ENCODE measurements around the gene FAM90A1.
"Not testable (repeated sequence)": the region's sequence is repeated elsewhere in the genome, so short reads cannot be mapped to it uniquely, and the experiment has no call there.

Gene FAM90A1

DNA sequence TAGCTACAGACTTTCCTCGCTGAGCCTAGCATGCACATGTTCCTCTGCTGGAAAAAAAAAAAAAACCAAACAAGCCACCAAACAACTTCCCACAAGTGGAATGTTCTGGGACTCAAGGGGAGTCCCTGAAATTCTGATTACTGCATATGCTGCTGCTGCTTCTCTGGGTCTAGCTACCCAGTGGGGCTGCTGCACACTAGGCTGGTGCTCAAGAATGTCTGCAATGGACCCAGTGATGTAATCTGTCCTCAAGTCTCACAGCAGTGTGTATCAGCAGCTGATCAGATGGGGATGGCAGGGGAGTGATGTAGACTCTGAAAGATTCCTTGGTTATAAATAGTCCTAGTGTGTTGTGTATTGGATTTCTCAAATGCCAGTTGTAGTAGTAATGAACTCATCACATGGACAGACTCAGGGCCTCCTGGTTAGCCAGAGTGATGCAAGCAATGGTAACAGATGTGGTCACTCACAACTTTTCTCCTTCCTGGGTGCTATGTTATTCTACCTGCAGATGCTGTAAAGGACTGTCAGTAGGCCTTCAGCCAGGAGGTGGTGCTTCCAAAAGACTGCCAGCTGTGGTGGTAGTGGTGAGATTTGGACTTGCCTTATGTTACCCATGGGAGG lies 29.6 kb downstream of the FAM90A1 start:
- not testable (repeated sequence) for H4K20me1 ChIP-seq (ENCODE audit: insufficient read depth, low read length); DNase-seq; H2AFZ ChIP-seq (ENCODE audit: low read depth, low read length); H3K27ac ChIP-seq (ENCODE audit: low read length); H3K36me3 ChIP-seq (ENCODE audit: insufficient read depth, low read length); H3K4me1 ChIP-seq (ENCODE audit: insufficient read depth, low read length); ATAC-seq (ENCODE audit: insufficient read depth, low read depth); H3K27me3 ChIP-seq (ENCODE audit: insufficient read depth, low read length, poor library complexity); H3K9me3 ChIP-seq (ENCODE audit: insufficient read depth, low read length, severe bottlenecking); H3K79me2 ChIP-seq (ENCODE audit: insufficient read depth, low read length); H3K4me3 ChIP-seq (ENCODE audit: low read depth in 1 of 2, low read length in 2 of 2); H3K4me2 ChIP-seq (ENCODE audit: insufficient read depth, low read length); H3K9ac ChIP-seq (ENCODE audit: low read depth, low read length)

DNA sequence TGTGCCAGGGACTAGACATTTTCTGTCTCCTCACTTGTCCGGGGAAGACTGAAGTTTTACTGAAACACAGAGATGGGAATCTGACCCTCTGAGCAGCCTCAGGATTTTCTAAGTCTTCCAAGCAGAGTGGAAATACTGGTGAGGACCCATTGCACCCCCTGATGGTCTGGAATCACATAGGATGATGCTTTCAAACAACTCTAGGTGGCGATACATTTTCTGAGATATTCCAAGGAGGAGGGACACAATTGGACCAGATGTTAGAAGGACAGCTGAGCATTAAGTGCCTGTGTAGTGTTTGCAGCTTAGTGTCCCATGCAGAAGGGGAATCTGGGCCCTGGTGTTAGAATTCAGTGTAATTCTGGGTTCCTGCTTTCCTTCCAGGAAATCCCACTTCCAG lies 39.3 kb downstream of the FAM90A1 start:
- not testable (repeated sequence) for H3K27ac ChIP-seq (ENCODE audit: low read length); H3K27me3 ChIP-seq (ENCODE audit: insufficient read depth, low read length, poor library complexity); H2AFZ ChIP-seq (ENCODE audit: low read depth, low read length); H3K79me2 ChIP-seq (ENCODE audit: insufficient read depth, low read length); H3K9ac ChIP-seq (ENCODE audit: low read depth, low read length); H4K20me1 ChIP-seq (ENCODE audit: insufficient read depth, low read length); H3K4me3 ChIP-seq (ENCODE audit: low read depth in 1 of 2, low read length in 2 of 2); DNase-seq; H3K36me3 ChIP-seq (ENCODE audit: insufficient read depth, low read length); ATAC-seq (ENCODE audit: insufficient read depth, low read depth); H3K4me2 ChIP-seq (ENCODE audit: insufficient read depth, low read length); H3K9me3 ChIP-seq (ENCODE audit: insufficient read depth, low read length, severe bottlenecking); H3K4me1 ChIP-seq (ENCODE audit: insufficient read depth, low read length)

GRCh38 chr12:8184206-8184605 lies 43.2 kb downstream of the FAM90A1 start:
- H3K27me3 ChIP-seq (ENCODE audit: insufficient read depth, low read length, poor library complexity); H2AFZ ChIP-seq (ENCODE audit: low read depth, low read length); H4K20me1 ChIP-seq (ENCODE audit: insufficient read depth, low read length); H3K79me2 ChIP-seq (ENCODE audit: insufficient read depth, low read length); DNase-seq; H3K4me3 ChIP-seq (ENCODE audit: low read depth in 1 of 2, low read length in 2 of 2); H3K27ac ChIP-seq (ENCODE audit: low read length); H3K36me3 ChIP-seq (ENCODE audit: insufficient read depth, low read length); H3K9ac ChIP-seq (ENCODE audit: low read depth, low read length); H3K4me2 ChIP-seq (ENCODE audit: insufficient read depth, low read length); H3K9me3 ChIP-seq (ENCODE audit: insufficient read depth, low read length, severe bottlenecking); ATAC-seq (ENCODE audit: insufficient read depth, low read depth): not testable (repeated sequence)
- peaks cover 10% of the 10 kb centered on the region for H3K4me1 ChIP-seq (ENCODE audit: insufficient read depth, low read length)

DNA sequence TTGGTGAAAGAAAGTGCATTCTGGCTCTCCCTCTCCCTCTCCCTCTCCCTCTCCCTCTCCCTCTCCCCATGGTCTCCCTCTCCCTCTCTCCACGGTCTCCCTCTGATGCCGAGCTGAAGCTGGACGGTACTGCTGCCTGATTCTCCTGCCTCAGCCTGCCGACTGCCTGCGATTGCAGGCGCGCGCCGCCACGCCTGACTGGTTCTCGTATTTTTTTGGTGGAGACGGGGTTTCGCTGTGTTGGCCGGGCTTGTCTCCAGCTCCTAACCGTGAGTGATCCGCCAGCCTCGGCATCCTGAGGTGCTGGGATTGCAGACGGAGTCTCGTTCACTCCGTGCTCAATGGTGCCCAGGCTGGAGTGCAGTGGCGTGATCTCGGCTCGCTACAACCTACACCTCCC lies 44.1 kb downstream of the FAM90A1 start:
- ATAC-seq (ENCODE audit: insufficient read depth, low read depth); H3K36me3 ChIP-seq (ENCODE audit: insufficient read depth, low read length); H3K4me3 ChIP-seq (ENCODE audit: low read depth in 1 of 2, low read length in 2 of 2); H3K4me2 ChIP-seq (ENCODE audit: insufficient read depth, low read length); H3K27me3 ChIP-seq (ENCODE audit: insufficient read depth, low read length, poor library complexity); H2AFZ ChIP-seq (ENCODE audit: low read depth, low read length); H3K79me2 ChIP-seq (ENCODE audit: insufficient read depth, low read length); DNase-seq; H3K9me3 ChIP-seq (ENCODE audit: insufficient read depth, low read length, severe bottlenecking); H4K20me1 ChIP-seq (ENCODE audit: insufficient read depth, low read length); H3K27ac ChIP-seq (ENCODE audit: low read length); H3K9ac ChIP-seq (ENCODE audit: low read depth, low read length): not testable (repeated sequence)
- H3K4me1 ChIP-seq (ENCODE audit: insufficient read depth, low read length), result peaks cover 10% of the 10 kb centered on the region

- H3K79me2 ChIP-seq (ENCODE audit: insufficient read depth, low read length); H3K4me2 ChIP-seq (ENCODE audit: insufficient read depth, low read length); DNase-seq; H2AFZ ChIP-seq (ENCODE audit: low read depth, low read length); H3K27me3 ChIP-seq (ENCODE audit: insufficient read depth, low read length, poor library complexity); H3K27ac ChIP-seq (ENCODE audit: low read length); ATAC-seq (ENCODE audit: insufficient read depth, low read depth); H3K36me3 ChIP-seq (ENCODE audit: insufficient read depth, low read length); H3K4me3 ChIP-seq (ENCODE audit: low read depth in 1 of 2, low read length in 2 of 2); H3K9me3 ChIP-seq (ENCODE audit: insufficient read depth, low read length, severe bottlenecking); H3K9ac ChIP-seq (ENCODE audit: low read depth, low read length); H4K20me1 ChIP-seq (ENCODE audit: insufficient read depth, low read length): not testable (repeated sequence)
- H3K4me1 ChIP-seq (ENCODE audit: insufficient read depth, low read length), result peaks cover 10% of the 10 kb centered on the region
These were observed 44.5 kb downstream of the FAM90A1 start for GRCh38 chr12:8182923-8183322.

DNA sequence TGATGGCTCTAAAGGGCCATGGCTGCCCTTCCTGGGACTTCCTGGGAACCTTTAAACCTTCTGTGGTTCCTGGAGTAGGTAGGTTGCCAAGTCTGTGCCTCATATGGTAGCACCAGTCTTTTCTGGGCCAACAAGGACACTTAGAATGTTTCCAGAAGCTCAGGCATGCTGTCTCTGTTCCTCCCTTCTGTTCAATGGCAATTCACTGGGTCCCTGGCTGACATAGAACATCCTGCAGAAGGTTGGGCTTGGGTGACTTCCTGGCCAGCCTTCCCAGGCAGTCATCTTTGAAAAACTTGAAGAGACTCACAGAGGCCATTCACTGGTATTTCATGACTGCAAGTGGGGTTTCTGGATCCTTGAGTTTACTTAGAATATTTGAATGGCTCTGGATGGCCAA lies 46.1 kb downstream of the FAM90A1 start:
- H3K9ac ChIP-seq (ENCODE audit: low read depth, low read length); ATAC-seq (ENCODE audit: insufficient read depth, low read depth); H4K20me1 ChIP-seq (ENCODE audit: insufficient read depth, low read length); H3K27ac ChIP-seq (ENCODE audit: low read length); H3K36me3 ChIP-seq (ENCODE audit: insufficient read depth, low read length); H3K27me3 ChIP-seq (ENCODE audit: insufficient read depth, low read length, poor library complexity); H3K79me2 ChIP-seq (ENCODE audit: insufficient read depth, low read length); H2AFZ ChIP-seq (ENCODE audit: low read depth, low read length); H3K9me3 ChIP-seq (ENCODE audit: insufficient read depth, low read length, severe bottlenecking): not testable (repeated sequence)
- H3K4me3 ChIP-seq (ENCODE audit: low read depth in 1 of 2, low read length in 2 of 2), result 0 out of 4 replicates have a peak overlapping the region, but pooled peaks of 1 of the 2 experiments have one; percentile 64
- DNase-seq, result peak; percentile 14
- H3K4me2 ChIP-seq (ENCODE audit: insufficient read depth, low read length), result peak overlapping the region; percentile 67
- peaks cover 10% of the 10 kb centered on the region for H3K4me1 ChIP-seq (ENCODE audit: insufficient read depth, low read length)

Data from DND-41 (cell line).